Adipose tissue (tissue), 3 donors: ENCODE measurements around the gene HMCES. TPM values are rescaled to one million over a fixed set of nuclear protein-coding genes. Genes with fewer than 3 reads are reported as not detected.

Source experiments
- H3K27ac ChIP-seq: one replicate; pipeline ENCODE4 v1.5.1; 2013; ENCODE audit warnings: low read depth, low read length
- WGBS, 3 donors: extraction: QIAGEN DNeasy Blood & Tissue Kit; methylation state at CpG; one replicate each; pipeline ENCODE4 v1.1.7; 2013; 5-methylcytosine and 5-hydroxymethylcytosine counted together
- polyA plus RNA-seq, 3 donors: library from polyadenylated mRNA; stranded (reverse); fragments of 200-250 nt; gene quantifications; one replicate each; pipeline ENCODE4 v1.2.3, GENCODE V29; 2013
- donor health status: healthy with polysubstance abuse.
- donor health status: Bipolar disorder and iron deficiency.
- donor health status: healthy.

Gene HMCES
- polyA plus RNA-seq, 3 donors = 10.4 to 41.6 (median 28.6) TPM

- H3K27ac ChIP-seq = peak overlapping the region; percentile 84
- WGBS, 3 donors = 2% methylated on average over 53 of the region's 53 CpGs
Observed at GRCh38 chr3:129314386-129315222, 35.9 kb downstream of the HMCES start.

DNA sequence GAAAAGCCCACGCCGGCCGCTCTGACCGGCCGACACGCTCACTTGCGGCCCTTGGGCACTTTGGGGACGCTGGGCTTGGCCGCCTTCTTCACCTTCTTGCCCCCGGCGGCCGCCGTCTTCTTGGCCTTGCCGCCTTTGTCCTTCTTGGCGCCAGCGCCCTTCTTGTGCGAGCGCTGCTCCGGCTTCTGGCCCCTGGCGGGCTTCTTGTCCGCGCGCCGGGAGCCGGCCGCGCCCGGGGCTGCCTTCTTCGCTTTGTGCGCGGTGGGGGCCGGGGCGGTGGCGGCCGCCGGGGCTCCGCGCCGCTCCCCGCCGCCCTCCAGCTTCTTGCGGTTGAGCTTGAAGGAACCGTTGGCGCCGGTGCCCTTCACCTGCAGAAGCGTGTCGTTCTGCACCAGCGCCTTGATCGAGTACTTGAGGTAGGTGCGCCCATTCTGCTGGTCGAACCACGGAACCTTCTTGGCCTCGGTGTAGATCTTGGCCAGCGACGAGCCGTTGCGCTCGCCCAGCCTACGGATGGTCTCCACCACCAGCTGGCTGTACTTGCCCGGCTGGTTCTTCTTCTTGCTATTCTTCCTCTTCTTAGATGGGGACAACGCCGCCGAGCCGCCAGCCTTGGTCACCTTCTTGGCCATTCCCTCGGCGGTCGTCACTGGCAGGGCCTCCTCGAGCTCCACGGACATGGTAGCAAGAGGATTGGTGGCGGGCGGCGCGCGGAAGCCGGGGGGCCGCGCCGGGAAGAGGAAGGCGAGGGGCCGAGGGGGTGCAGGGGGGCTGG is 36.7 kb downstream of the HMCES start:
- 0 to 1% (median 0%) methylated on average over 69 to 78 of the region's 80 CpGs for WGBS, 3 donors

DNA sequence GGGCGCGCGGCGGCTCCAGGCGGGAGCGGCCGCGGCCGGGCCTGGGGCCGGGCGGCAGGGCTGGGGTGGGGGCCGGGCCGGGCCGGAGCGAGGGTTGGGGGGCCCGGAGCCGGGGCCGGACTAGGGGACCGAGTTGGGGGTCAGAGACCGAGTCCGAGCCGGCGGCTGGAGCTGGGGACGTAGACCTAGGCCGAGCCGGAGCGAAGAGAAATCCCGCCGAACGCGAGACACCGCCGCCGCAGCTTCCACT is 37.3 kb downstream of the HMCES start:
- WGBS, 3 donors = 0 to 1% (median 1%) methylated on average over 14 to 34 of the region's 34 CpGs
- peak overlapping the region; percentile 65 for H3K27ac ChIP-seq

More for the DNA sequence above, 36.7 kb downstream of the HMCES start:
- peak overlapping the region; percentile 65 for H3K27ac ChIP-seq

DNA sequence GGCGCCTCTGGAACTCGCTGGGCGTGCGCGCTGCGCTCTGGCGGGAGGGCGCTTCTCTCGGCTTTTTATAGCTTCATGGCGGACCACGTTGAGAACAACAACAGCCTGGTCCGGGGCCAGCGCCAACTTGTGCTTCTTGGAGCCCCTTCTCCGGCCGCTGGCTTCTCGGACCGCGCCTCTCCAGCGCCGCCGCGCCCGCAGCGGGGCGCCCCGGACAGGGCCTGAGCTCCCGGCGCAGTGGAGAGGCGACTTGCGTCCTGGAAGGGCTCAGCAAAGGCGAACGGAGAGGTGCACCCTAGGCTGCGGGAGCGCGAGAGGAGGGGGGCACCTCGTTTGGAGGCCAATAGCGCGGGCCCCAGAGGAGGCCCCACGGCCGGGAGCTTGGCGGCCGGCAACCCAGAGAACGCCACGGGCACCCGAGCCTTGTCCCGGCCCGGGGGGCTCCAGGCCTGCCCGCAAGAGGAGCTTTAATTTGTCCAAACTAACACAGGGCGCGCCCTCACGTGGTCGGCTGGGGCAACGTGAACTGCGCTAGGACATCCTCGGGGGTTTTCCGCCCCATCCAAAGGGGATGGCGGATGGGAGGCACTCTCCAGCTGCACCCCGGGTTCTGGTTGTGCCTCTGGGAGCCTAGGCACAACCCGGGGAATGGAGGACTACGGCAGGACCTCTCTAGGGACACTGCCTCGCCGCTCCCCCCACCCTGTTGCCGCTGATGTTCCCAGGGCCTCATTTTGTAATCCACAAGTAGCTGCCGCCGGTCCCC is 37.8 kb downstream of the HMCES start:
- 0 to 1% (median 0%) methylated on average over 56 to 65 of the region's 65 CpGs for WGBS, 3 donors
- H3K27ac ChIP-seq = peak overlapping the region; percentile 29

DNA sequence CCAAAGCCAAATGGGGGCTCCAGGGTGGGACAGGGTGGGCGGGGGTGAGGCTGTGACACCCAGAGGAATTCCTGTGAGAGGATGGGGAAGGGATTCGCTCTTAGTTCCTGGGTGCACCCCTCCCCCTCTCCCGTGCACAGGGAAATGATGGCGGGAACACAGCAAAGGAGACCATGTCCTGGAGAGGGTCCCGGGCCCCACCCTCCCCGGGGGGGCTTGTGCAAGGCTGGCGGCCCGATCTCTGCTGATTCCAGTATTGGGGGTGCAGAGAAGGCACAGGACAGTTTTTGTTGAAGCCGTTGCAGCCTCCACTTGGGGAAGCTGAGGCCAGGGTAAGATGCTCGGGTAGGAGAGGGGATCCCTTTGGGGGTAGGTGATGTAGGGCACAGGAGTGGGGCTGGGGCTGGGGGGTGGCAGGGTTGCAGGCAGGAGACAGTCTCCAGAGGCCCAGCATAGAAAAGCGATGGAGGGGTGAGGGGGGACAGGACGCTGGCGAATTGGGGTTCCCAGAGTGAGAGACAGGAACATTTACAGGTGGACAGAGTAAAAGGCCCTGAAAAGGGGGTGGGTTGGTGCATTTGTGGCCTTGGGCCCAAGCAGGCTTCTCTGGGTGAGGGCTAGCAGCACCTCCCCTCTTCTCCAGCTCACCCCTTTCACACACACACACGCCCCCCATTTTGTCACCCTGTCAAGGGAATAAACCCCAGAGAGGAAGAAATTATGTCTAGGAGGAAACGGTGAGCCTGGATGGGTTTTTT is 38.5 kb downstream of the HMCES start:
- 26 to 33% (median 30%) methylated on average over 13 to 15 of the region's 15 CpGs for WGBS, 3 donors
- no peak overlapping the region for H3K27ac ChIP-seq

DNA sequence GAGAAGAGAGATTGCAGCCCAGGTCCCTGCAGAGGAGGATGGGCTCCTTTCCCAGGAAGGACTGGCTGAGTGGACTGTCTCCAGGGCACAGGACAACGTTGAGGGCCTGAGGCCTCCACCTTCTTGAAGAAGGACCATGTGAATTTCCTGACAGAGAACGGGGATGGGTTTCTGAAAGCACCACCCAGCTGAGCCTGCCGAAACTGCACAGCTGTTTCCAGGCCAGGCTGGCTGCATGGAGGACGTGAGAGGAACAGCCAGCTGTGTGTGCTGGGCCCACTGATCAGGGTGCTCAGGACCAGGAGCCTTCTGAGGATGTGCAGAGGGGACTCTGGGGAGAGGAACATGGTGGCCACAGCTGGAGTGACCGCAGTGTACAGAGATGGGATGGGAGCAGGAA is 39.2 kb downstream of the HMCES start:
- WGBS, 3 donors = 43 to 70% (median 50%) methylated on average over 4 to 5 of the region's 5 CpGs
- no peak overlapping the region for H3K27ac ChIP-seq

DNA sequence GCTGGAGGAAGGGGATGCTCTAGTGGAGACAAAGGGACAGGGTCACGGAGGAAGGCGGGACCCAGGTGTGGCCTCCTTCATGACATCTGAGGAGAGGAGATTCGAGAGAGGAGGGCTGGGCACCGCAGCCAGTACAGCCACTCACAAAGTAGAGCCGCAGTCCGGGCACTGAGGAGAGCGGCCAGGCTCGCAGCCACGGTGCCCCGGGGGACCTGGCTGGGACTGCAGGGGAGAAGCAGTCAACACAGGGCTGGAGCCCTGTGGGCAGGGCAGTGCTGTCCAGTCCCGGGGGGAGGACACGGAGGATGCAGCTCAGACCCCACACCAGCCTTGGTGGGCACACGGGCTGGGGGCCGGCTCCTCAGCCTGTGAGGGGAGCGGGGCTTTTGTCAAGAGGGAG is 40.3 kb downstream of the HMCES start:
- WGBS, 3 donors = 82 to 90% (median 88%) methylated on average over 15 of the region's 15 CpGs
- H3K27ac ChIP-seq = no peak overlapping the region

DNA sequence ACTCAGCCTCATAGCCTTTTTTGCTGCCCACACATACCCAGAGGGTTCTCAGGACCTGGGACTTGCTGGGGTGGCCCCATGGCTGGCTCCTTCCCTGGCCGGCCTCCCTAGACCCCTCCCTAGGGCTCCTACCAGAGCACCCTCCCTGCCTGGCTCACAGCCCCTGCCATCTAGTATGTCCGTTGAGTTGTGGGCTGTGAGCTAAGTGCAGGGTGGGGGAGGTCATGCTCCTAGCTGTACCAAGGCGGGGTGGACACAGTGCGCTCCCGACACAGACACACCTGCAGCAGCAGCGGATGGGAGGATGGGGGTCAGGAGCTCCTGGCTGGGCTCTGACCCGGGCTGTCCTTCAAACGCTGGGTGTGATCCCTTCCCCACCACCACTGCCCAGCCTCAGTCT is 41.6 kb downstream of the HMCES start:
- no peak overlapping the region for H3K27ac ChIP-seq
- 85 to 96% (median 92%) methylated on average over 8 of the region's 8 CpGs for WGBS, 3 donors

DNA sequence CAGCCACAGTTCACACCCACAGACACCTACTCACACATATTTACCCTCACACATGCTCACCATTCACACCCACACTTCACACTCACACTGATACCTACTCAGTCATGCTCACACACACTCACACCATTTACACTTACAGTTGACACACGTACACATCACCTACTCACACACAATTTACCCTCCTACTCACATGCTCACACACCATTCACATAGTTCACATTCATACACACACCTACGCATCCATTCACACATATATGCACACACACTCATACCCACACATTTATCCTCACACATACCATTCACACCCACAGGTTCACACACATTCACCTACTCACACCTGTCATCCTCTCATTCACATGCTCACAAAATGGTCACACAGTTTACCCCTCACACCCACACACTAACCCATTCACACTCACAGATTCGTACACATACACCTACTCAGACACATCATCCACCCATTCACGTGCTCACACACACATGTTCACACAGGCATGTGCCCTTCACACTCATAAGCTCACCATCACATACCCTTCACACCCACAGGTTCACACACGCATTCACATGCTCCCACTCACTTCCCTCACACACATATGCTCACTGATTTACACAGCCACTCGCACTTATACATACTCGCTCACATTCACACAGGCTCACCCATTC is 42.3 kb downstream of the HMCES start:
- WGBS, 3 donors = 93 to 95% (median 94%) methylated on average over 7 of the region's 7 CpGs
- H3K27ac ChIP-seq = no peak overlapping the region

DNA sequence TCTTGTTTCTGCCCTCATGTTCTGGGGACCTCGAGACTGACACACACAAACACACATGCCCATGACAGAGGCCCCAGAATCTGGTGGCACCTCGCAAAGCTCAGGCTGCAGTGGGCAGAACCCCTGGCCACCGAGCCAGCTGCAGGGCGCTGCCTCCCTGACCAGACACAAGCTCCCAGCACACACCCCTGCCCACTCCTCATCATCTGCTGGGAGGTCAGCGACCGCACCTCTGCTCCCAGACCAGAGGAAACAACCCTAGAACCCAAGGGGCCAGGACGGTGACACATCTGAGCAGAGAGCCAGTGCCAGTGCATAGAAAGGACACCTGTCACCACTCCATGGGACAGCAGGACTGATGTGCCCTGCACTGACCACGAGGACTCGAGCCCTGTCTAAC is 43.2 kb downstream of the HMCES start:
- 85 to 94% (median 94%) methylated on average over 9 of the region's 9 CpGs for WGBS, 3 donors

DNA sequence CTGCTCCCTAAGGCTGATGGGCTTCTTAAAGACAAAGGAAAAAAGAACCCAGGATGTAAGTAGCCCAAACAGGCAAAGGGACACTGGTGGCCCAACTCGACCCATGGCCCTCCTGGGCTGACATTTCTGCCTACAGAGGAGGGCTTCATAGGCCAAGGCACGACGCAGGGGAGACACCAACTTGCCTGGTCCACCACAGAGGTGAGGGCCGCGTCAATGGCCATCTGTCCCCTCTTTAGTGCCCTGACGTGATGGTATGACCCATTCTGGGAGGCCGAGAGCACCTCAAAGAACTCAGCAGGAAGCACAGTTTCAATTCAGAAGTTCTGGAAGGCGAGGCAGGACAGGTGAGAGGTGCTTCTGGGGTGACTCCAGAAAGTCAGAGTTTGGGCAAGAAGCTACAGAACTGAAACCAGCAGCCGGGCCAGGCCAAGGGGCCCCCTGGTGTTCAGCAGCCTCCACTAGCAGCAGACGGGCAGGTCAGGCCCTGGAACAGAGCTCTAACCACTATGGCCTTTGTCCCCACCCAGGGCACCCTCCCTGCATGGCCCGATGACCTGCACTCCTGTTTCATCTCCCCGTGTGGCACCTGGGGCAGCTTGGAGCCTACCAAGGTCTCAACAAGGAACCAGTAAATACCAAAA is 45.1 kb downstream of the HMCES start:
- WGBS, 3 donors = 83 to 86% (median 84%) methylated on average over 12 of the region's 12 CpGs
- no peak overlapping the region for H3K27ac ChIP-seq

More for the DNA sequence above, 43.2 kb downstream of the HMCES start:
- no peak overlapping the region for H3K27ac ChIP-seq

GRCh38 chr3:129324855-129325254 is 46.2 kb downstream of the HMCES start:
- 94% methylated on average over 12 of the region's 12 CpGs for WGBS, 3 donors
- no peak overlapping the region for H3K27ac ChIP-seq

GRCh38 chr3:129325383-129325782 is 46.7 kb downstream of the HMCES start:
- WGBS, 3 donors = 71 to 98% (median 92%) methylated on average over 3 of the region's 3 CpGs
- H3K27ac ChIP-seq = no peak overlapping the region

DNA sequence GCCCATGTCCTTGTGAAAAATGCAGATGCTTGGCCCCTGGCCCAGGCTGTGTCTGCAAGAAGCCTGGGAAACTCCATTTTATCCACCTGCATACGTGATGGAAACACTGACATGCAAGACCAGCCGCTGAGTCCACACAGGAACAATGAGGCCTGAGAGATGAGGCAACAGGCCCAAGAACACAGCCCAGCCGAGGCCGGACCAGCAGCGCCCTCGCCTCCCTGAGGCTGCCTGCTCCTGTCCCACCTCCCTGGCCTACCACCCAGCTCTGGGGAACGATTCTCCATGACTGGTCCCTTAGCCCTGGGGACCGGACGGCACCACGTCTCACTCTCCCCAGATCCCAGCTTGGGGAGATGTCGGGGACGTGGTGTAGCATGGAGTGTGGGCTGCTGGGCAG is 47.5 kb downstream of the HMCES start:
- 91 to 94% (median 92%) methylated on average over 12 of the region's 12 CpGs for WGBS, 3 donors
- H3K27ac ChIP-seq = no peak overlapping the region

- no peak overlapping the region for H3K27ac ChIP-seq
- WGBS, 3 donors = 89 to 93% (median 90%) methylated on average over 11 of the region's 11 CpGs
Observed at GRCh38 chr3:129326595-129326994, 47.9 kb downstream of the HMCES start.

DNA sequence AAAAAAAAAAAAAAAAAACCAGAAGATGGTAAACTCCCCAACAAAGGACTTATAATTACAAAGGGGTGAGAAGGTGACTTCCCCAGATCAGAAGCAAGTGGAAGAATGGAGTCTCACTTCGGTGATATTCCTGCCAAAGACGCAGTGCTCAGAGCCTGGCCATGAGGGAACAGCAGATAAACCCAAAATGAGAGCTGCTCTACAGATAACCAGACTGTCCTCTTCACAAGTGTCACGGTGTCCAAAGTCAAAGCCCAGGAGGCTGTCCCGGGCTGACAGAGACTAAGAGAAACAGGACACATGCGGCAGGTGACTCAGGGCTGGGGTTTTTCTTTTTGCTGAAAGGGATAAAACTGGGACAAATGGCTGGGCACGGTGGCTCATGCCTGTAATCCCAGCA is 48.8 kb downstream of the HMCES start:
- H3K27ac ChIP-seq = no peak overlapping the region
- WGBS, 3 donors = 91 to 95% (median 92%) methylated on average over 6 of the region's 6 CpGs

DNA sequence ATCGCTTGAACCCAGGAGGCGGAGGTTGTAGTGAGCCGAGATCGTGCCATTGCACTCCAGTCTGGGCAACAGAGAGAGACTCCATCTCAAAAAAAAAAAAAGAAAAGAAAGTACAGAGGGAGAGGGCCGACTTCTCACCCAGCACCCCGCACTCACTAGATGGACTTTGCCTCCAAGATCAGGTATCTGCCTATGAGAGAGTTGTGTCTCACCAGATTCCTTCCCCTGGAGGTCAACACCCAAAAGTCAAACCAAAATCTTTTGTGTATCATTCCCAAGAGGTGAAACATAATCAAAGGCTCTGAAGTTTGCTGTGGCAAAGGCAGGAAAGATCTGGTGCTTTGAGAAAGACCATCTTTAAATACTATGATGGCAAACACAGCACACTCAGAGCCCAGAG is 51.2 kb downstream of the HMCES start:
- H3K27ac ChIP-seq = no peak overlapping the region
- 82 to 97% (median 91%) methylated on average over 6 of the region's 6 CpGs for WGBS, 3 donors

DNA sequence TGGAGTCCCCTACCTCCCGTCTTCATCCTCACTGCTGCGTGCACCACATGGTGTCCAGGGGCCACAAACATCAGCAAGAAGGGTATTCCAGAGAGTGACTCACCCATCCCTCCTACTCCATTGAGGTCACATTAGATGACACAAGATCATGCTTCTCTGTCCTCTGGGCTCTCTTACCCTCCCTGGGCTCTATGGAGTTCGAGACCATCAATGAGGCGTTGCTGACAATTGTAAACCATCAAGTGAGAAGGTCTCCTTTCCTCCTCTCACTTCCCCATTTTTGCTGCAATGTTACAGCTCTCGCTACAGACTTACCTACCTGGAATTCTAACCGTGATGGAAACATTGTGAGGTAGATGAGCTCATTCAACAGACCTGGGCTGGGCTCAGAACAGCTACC is 51.7 kb downstream of the HMCES start:
- WGBS, 3 donors = 73 to 87% (median 79%) methylated on average over 6 of the region's 6 CpGs
- H3K27ac ChIP-seq = no peak overlapping the region
